HepG2 (cell line): ENCODE measurements around the gene CCDC18. TPM values are rescaled to one million over a fixed set of nuclear protein-coding genes. Genes with fewer than 3 reads are reported as not detected.

Source experiments
- ATAC-seq: fragments of 200-7000 bp; cut with Tn5 transposase; 3 replicates; pipeline ENCODE4 v1.9.1; 2020; ENCODE audit warnings: mild to moderate bottlenecking, moderate library complexity
- BruUV-seq: library from RNA; stranded (reverse); fragments of 400-500 nt; replicated peaks from 2 replicates; lab custom pipeline; 2021; lab: Mats Ljungman, UMichigan
- CTCF ChIA-PET: fragments of 300-600 bp; formaldehyde crosslinking; extraction: SDS; loops from one replicate; lab custom pipeline; 2021; ENCODE audit warnings: low total read pairs, inconsistent platforms, low intra/inter-chr PET ratio; lab: Yijun Ruan, JAX
- POLR2A ChIA-PET: fragments of 350-600 bp; sonication (Branson Sonifier 250); formaldehyde crosslinking; loops from one replicate; lab custom pipeline; 2020; ENCODE audit warnings: antibody characterized with exemption, inconsistent platforms; lab: Yijun Ruan, JAX
- DNase-seq: peaks from one replicate; pipeline ENCODE4 v3.0.0-alpha.2; 2015; ENCODE audit warnings: low spot score
- FAIRE-seq: peaks from 3 replicates; lab custom pipeline; 2011; peaks lifted over from hg19 to GRCh38; lab: Jason Lieb, UNC
- H2AFZ ChIP-seq: one replicate; pipeline ENCODE4 v1.6.1; 2011; ENCODE audit warnings: low read length, inconsistent platforms
- H3K27ac ChIP-seq: fragments of 300-600 bp; 3 replicates; pipeline ENCODE4 v1.8.0; 2011; ENCODE audit warnings: mixed run types, mild to moderate bottlenecking, mixed read lengths, low read length, inconsistent platforms; ENCODE audit not compliant: insufficient read depth; ENCODE audit errors: extremely low read length
- H3K27me3 ChIP-seq, 2 experiments: fragments of 200-600 bp in 1 of 2; 2 replicates in 1 of 2; 3 replicates in 1 of 2; pipeline versions ENCODE4 v1.6.0 to v1.8.0; 2011; ENCODE audit warnings: low read length in 2 of 2, mild to moderate bottlenecking in 2 of 2, moderate library complexity in 2 of 2, inconsistent platforms in 1 of 2; ENCODE audit not compliant: insufficient read depth in 2 of 2, control insufficient read depth in 1 of 2
- H3K36me3 ChIP-seq, 2 experiments: fragments of 200-600 bp in 1 of 2; replicated peaks in 1 of 2; 2 replicates in 1 of 2; 3 replicates in 1 of 2; pipeline versions ENCODE4 v1.5.1 to v1.8.0; 2011; ENCODE audit warnings: low read length in 2 of 2, inconsistent platforms in 1 of 2; ENCODE audit not compliant: insufficient read depth in 2 of 2, control insufficient read depth in 1 of 2
- H3K4me1 ChIP-seq: 2 replicates; pipeline ENCODE4 v1.5.1; 2012; ENCODE audit warnings: low read length, inconsistent platforms; ENCODE audit not compliant: insufficient read depth
- H3K4me2 ChIP-seq: 2 replicates; pipeline ENCODE4 v1.6.0; 2011; ENCODE audit warnings: low read depth, low read length, inconsistent platforms
- H3K4me3 ChIP-seq, 3 experiments: fragments of 200-600 bp in 1 of 3; sonication (generic), shearing (Covaris generic) in 1 of 3; replicated peaks in 1 of 3; 2 replicates each; pipeline ENCODE4 v1.5.1; 2011 to 2016; ENCODE audit warnings: low read length in 3 of 3, inconsistent platforms in 2 of 3, low read depth in 2 of 3, mild to moderate bottlenecking in 2 of 3, control low read depth in 1 of 3, mixed read lengths in 1 of 3; ENCODE audit not compliant: insufficient read depth in 1 of 3
- H3K79me2 ChIP-seq: one replicate; pipeline ENCODE4 v1.6.1; 2011; ENCODE audit warnings: low read length, inconsistent platforms; ENCODE audit not compliant: insufficient read depth
- H3K9ac ChIP-seq: 2 replicates; pipeline ENCODE4 v1.6.0; 2011; ENCODE audit warnings: mild to moderate bottlenecking, low read depth, low read length, inconsistent platforms; ENCODE audit not compliant: insufficient read depth
- H3K9me3 ChIP-seq: 2 replicates; pipeline ENCODE4 v1.5.1; 2012; ENCODE audit warnings: mild to moderate bottlenecking, low read length
- H4K20me1 ChIP-seq: 2 replicates; pipeline ENCODE4 v1.6.0; 2011; ENCODE audit warnings: inconsistent platforms, mild to moderate bottlenecking, low read length, moderate library complexity; ENCODE audit not compliant: insufficient read depth
- CBFB ChIP-seq: sonication (generic); formaldehyde crosslinking; IDR thresholded peaks from 2 replicates; pipeline ENCODE4 v1.4.0; 2020; ENCODE audit warnings: missing genetic modification reagents
- RARA ChIP-seq: IDR thresholded peaks from 2 replicates; pipeline ENCODE4 v1.6.1; 2016; ENCODE audit warnings: missing genetic modification reagents, missing compliant biosample characterization
- ZFP36L1 ChIP-seq: sonication (generic); formaldehyde crosslinking; IDR thresholded peaks from 2 replicates; pipeline ENCODE4 v1.8.0; 2022; ENCODE audit warnings: mild to moderate bottlenecking, missing genetic modification reagents, moderate library complexity
- ZFX ChIP-seq: sonication (generic); formaldehyde crosslinking; IDR thresholded peaks from 2 replicates; pipeline ENCODE4 v1.4.0; 2020; ENCODE audit warnings: mild to moderate bottlenecking, low read depth, missing genetic modification reagents, moderate library complexity
- ZNF121 ChIP-seq: sonication (generic); formaldehyde crosslinking; IDR thresholded peaks from 2 replicates; pipeline ENCODE4 v1.5.0; 2020; ENCODE audit warnings: mild to moderate bottlenecking, missing genetic modification reagents
- ZNF556 ChIP-seq: sonication (generic); formaldehyde crosslinking; IDR thresholded peaks from 2 replicates; pipeline ENCODE4 v1.4.0; 2020; ENCODE audit warnings: mild to moderate bottlenecking, missing genetic modification reagents, borderline replicate concordance
- ZNF878 ChIP-seq: sonication (generic); formaldehyde crosslinking; IDR thresholded peaks from 2 replicates; pipeline ENCODE4 v1.8.1; 2023; ENCODE audit warnings: mild to moderate bottlenecking, missing genetic modification reagents, moderate library complexity
- WGBS: methylation state at CpG from one replicate; pipeline ENCODE4 v1.1.6; 2017; ENCODE audit warnings: low lambda C conversion rate; 5-methylcytosine and 5-hydroxymethylcytosine counted together
- in situ Hi-C: cut with HindIII; loops from 2 replicates; pipeline ENCODE4 v1.10.0; 2017; ENCODE audit warnings: low pct_unique_long_range_greater_than_20kb; ENCODE audit not compliant: extremely low pct_ligation_motif_present
- intact Hi-C: fragments of 100-400 bp; cut with micrococcal nuclease; formaldehyde crosslinking; loops from one replicate; pipeline ENCODE4 v1.10.0; 2022; ENCODE audit not compliant: unreplicated experiment
- polyA plus RNA-seq, 8 experiments: library from polyadenylated mRNA; depleted of rRNA in 3 of 8; stranded (reverse) in 7 of 8; unstranded in 1 of 8; fragments of >200 nt; fragmentation: Illumina TruSeq in 4 of 8; extraction: Trizol in 4 of 8; gene quantifications; 2 replicates each; pipeline versions ENCODE4 v1.2.1 to v1.2.3, GENCODE V29; 2011 to 2016; ENCODE audit warnings: low read depth in 4 of 8, missing spikeins in 1 of 8, mixed read lengths in 1 of 8; ENCODE audit not compliant: insufficient read depth in 1 of 8
- total RNA-seq, 5 experiments: library from RNA; depleted of rRNA; stranded (reverse); fragments of >200 nt; fragmentation: Illumina TruSeq; extraction: Trizol; gene quantifications; 2 replicates each; pipeline ENCODE4 v1.2.3, GENCODE V29; 2016; ENCODE audit warnings: low read depth in 1 of 5
- TF ChIP-seq, protein P1 (sequence below): sonication (generic); formaldehyde crosslinking; IDR thresholded peaks from 2 replicates; pipeline ENCODE4 v1.4.0; 2020; ENCODE audit warnings: missing genetic modification reagents

Gene CCDC18
- total and polyA plus RNA-seq, 2 of the 13 experiments (the other 11 are each of a cell fraction or from before 2014, with no cell fraction given): 1.9 to 18.4 TPM

DNA sequence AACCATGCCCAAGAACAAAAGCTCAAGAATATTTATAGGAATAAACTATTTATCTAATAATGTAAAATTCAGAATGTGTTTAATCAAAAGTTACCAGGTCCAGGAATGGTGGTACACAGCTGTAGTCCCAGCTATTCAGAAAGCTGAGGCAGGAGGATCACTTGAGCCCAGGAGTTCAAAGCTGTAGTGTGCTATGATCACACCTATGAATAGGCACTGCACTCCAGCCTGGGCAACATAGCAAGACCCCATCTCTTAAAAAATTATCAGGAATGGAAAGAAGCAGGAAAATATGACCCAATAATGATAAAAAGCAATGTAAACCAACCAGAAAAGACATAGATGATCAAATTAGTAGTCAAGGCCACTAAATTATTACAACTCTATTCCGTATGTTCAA is 103.0 kb downstream of the CCDC18 start:
- peaks cover 22% of the 10 kb centered on the region for H3K4me1 ChIP-seq
- H3K27ac ChIP-seq: no peak overlapping the region
- CTCF ChIA-PET: no interaction called here
- intact Hi-C loops: no loop called here
- BruUV-seq: no TSS peak
- no peaks in the 10 kb centered on the region for H3K79me2 ChIP-seq
- no peak overlapping the region for H3K4me2 ChIP-seq
- WGBS: 93% methylated on average over 1 of the region's 1 CpG
- no peak overlapping the region for H3K4me3 ChIP-seq
- no peak for FAIRE-seq
- peak; percentile 81 for TF ChIP-seq ZNF121 (CRISPR knock-in tag)
- TF ChIP-seq CBFB: no peak
- no peak for TF ChIP-seq ZFP36L1 (CRISPR knock-in tag)
- no peak for TF ChIP-seq ZNF556 (CRISPR knock-in tag)
- TF ChIP-seq ZFX (CRISPR knock-in tag): no peak
- TF ChIP-seq ZNF878: no peak
- no peak for TF ChIP-seq RARA (CRISPR knock-in tag)
- TF ChIP-seq, protein P1, sequence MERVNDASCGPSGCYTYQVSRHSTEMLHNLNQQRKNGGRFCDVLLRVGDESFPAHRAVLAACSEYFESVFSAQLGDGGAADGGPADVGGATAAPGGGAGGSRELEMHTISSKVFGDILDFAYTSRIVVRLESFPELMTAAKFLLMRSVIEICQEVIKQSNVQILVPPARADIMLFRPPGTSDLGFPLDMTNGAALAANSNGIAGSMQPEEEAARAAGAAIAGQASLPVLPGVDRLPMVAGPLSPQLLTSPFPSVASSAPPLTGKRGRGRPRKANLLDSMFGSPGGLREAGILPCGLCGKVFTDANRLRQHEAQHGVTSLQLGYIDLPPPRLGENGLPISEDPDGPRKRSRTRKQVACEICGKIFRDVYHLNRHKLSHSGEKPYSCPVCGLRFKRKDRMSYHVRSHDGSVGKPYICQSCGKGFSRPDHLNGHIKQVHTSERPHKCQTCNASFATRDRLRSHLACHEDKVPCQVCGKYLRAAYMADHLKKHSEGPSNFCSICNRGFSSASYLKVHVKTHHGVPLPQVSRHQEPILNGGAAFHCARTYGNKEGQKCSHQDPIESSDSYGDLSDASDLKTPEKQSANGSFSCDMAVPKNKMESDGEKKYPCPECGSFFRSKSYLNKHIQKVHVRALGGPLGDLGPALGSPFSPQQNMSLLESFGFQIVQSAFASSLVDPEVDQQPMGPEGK (CRISPR knock-in tag): no peak
- TF ChIP-seq, all 625 proteins: peak for 1
- no peaks in the 10 kb centered on the region for H4K20me1 ChIP-seq
- POLR2A ChIA-PET: interaction anchor here (1.3 kb wide), 1 partner anchor 55 kb away, joined by 4 read pairs; no protein-coding TSS in a partner anchor
- H3K27me3 ChIP-seq: no peaks in the 10 kb centered on the region
- H2AFZ ChIP-seq: no peak overlapping the region
- in situ Hi-C loops: no loop called here
- H3K9me3 ChIP-seq: peaks cover 11% of the 10 kb centered on the region
- DNase-seq (no peak), ATAC-seq (no peak)
- no peak overlapping the region for H3K9ac ChIP-seq
- no peaks in the 10 kb centered on the region for H3K36me3 ChIP-seq
